Measurements from ENCODE around the gene VIPR2.

DNA sequence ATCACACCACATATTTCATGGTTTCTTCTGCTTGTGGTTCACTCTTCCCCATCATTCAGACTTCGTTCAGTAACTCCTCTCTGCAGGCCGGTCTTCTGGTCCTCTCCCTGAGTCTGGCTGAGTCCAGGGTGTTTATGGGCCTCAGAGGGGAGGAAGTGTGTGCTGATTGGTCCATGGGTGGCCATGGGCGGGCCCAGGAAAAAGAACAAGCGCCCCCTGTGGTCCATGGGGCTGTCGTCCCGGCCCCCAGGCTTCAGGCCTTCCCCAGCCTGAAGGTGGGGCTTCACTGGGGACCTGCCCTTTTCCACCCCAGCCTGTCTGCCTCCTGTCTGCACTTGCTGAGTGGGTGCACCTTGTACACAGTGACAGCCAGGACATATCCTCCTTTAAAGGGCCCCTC is 123.7 kb downstream of the VIPR2 start:
- TF ChIP-seq, protein P1, sequence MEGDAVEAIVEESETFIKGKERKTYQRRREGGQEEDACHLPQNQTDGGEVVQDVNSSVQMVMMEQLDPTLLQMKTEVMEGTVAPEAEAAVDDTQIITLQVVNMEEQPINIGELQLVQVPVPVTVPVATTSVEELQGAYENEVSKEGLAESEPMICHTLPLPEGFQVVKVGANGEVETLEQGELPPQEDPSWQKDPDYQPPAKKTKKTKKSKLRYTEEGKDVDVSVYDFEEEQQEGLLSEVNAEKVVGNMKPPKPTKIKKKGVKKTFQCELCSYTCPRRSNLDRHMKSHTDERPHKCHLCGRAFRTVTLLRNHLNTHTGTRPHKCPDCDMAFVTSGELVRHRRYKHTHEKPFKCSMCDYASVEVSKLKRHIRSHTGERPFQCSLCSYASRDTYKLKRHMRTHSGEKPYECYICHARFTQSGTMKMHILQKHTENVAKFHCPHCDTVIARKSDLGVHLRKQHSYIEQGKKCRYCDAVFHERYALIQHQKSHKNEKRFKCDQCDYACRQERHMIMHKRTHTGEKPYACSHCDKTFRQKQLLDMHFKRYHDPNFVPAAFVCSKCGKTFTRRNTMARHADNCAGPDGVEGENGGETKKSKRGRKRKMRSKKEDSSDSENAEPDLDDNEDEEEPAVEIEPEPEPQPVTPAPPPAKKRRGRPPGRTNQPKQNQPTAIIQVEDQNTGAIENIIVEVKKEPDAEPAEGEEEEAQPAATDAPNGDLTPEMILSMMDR (IDR thresholded peaks at IDR 0.05 in 8 of 11, conservative IDR thresholded peaks at IDR 0.05 in 3 of 11) = no peak
- no peak for TF ChIP-seq POLR2A (IDR thresholded peaks at IDR 0.05)
